NCI-H1092 (cell line): ENCODE data around the gene UBE2O.

ENCODE experiments used
- DNase-seq: peaks from one replicate; lab custom pipeline; 2025; lab: John Stamatoyannopoulos, UW

The UBE2O gene

DNA sequence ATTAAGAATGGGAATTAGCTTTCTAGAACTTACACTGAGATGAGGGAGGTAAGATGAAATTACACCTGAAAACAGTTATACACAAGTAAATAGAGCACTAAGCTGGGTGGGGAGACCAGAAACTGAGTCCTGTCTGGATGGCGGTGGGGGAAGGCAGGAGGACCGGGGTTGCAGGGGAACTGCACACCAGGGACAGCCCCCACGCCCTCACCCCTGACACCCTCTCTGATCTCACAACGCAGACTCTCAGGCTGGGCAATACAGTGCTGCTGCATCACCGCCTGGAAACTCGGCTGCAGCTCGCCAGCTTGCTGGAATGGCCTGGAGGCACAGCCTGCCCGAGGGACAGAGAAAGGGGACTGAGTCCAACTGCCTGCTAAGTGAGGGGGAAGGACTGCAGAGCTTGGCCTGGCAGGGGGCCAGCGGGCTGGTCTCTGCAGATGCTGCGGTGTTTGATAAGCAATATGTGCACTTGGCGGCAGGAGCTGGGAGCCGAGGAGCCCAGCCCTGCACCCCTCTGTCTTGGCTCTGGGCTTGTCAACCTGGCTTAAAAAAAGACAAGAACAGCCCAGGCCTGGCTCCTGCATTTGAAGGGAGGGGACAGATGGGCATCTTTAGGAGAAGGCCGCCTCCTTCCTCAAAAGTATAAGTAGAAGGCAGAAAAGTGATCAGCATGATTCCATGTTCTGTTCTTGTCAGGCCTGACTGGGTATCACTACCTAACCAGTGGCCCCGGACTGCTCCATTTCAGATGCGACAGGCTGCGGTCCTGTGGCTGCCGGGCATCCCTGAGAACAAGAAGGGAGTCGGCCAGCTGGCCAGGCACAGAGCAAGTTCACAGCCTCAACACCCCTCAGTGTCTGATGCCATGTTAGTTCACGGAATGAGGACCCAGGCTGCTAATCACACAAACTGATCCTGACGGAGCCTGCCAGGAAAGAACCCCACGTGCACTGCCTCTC, 38.3 kb downstream of the UBE2O start:
- peak; percentile 86 for DNase-seq

DNA sequence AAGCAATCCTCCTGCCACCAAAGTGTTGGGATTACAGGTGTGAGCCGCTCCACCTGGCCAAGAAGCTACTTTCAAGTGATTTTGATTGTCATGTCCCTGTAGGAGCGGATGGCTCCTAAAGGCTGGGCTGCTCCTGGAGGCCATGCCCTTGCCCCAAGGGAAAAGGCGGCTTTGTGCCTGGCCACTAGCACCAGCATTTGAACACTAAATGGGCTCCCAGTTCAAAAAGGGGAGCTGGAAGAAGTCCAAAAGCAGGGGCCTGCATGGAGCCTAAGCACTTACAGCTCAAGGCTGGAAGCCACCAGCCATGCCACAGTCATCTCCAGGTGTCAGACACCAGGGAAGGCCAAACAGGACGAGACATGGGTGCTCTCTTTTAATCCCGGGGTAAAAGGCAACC, 41.7 kb downstream of the UBE2O start:
- DNase-seq = no peak

DNA sequence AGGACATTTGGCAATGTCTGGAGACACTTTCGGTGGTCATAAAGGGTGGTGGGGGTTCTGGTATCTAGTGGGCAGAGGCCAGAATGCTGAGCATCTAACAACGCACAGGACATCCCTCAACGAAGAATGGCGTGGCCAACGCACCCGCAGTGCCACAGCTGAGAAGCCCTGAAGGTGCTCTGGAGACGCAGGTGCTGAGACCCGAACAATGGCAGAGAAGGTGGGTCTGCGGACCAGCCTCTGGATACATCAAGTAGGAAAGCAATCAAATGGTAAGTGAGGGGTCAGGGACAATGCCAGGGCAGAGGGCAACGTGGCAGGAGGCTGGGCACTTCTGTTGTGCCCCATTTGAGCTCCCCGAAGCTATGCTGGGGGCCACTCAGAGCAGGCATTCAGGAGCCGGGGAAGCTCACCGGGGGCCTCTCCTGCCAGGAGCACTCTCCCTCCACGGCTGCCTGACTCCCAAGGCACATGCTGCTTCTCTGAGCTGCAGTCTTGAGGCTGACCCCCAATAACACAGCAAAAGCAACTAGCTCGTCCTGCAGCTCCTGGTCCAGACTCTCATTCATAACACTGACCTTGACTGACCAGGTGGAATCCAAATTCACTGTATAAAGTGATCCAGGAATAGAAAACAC, 42.5 kb downstream of the UBE2O start:
- DNase-seq = no peak

DNA sequence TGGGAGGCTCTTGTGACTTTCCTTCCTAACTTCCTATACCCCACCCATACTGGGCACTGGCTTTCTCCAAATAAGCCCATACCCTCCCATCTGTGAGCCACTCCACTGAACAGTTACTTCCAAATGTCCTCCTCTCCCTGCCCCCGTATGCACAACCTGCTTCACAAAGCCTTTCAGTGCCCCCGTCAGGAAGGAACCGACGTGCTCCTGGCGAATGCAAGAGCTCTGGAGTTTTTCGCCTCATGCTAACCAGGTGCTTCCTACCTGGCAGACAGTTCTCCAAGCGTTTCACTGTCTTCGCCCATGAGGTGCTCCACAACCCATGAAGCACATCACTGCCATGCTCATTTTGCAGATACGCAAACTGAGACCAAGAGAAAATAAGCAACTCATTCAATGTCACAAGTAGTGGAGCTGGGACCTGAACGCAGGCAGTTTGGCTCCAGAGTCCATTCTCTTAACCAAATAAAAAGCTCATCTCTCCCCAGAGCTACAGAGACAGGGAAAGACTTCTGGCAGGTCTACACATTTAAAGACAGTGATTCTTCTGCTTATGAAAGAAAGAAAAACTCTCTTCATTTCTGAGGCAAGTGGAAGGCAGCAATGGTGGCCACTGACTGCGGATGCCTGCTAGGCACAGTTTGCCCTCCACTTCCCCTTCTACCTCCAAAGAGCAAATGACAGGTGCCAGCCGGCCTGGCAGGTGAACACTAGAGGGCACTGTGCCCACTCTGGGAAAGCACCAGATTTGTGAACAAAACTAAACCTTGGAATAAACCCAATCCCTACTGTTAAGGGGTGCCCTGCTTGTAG, 44.7 kb downstream of the UBE2O start:
- peak; percentile 47 for DNase-seq

DNA sequence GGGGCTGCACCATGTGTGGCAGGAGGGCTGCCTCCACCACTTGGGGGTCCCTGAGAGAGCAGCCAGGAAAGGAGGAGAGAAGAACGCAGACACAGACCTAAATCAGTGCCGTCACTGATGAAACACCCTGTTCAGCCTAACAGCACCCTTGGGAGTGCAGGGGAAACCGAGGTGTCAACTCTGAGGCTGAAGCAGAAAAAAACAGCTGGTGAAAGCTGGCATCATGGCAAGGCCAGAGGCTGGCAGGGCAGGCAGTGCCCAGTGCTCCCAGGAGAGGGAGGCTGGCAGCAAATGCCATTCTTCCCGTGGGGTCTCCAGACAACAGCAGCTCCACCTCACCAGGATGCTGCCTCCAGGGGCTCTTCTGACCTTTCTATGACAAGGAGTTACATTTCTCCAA, 45.4 kb downstream of the UBE2O start:
- DNase-seq = no peak

DNA sequence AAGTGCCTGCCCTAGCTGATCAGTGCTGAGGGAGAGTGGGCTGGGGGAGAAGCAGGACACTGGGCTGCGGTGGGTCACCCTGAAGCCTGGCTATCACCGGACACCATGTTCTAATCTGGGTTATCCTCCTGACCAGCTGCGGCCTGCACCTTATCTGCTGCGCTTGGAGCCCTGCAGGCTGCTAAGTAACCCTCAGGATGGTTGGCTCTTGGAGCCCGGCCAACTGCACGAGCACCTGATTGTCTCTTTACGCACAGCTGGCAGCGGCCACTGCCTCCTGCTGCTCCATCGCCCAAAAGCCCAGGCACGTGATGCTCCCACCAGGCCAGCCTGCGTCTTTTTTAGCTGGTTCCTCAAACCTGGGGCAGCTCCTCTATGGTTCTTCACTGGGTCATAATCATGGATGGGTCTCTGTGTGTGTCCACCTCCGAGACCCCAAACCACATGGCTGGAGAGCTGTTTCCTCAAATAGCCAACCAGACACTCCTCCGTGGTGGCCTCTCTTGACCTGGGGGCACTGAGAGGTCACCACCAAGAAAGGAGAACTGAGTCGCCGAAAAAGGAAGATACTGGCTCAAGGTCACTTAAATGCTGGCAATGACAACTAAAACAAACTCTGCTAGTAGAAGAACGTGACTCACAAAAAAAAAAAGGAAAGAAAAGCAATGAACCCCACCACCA, 46.8 kb downstream of the UBE2O start:
- peak; percentile 88 for DNase-seq

DNA sequence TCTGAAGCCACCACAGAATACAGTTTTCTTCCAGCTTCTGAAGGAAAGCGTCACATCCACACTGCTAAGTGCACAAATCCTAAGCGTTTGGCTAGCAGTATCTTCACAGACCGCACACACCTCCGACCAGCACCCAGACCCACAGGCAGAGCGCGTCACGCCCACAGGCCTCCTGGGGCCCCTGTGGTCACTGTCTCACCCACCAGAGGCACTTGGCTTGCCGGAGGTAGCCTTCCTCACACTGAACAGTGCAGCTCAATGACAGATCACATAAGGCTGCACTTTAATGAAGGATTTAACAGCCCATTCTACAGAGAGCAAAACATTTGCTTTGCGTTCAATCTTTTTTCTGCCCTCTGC, 47.4 kb downstream of the UBE2O start:
- no peak for DNase-seq

DNA sequence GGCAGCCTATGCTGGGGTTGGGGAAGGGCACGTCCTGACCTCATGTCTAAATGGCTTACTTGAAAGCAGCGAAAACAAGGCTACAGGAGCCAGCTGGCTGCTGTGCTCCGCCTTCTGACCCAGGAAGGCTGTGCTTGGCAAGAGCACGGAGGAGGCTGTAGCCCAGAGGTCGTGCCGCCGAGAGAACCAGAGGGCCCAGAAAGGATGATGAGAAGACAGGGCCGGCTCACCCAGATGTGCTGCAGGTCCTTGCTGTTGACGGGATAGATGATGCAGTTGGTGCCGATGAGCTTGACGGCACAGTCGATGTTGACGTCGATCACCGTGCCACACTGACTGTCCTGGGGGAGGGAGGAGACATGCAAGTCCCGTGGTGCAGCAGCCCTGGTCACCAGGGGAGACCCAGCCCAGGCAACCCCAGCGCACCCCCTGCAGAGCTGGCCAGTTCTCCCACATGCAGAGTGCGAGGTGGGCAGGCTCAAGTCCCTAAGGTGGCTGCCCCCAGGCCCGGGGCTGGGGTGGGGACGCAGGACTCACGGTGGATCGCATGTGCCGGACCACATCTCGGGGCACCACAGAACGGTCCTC, 47.9 kb downstream of the UBE2O start:
- no peak for DNase-seq

DNA sequence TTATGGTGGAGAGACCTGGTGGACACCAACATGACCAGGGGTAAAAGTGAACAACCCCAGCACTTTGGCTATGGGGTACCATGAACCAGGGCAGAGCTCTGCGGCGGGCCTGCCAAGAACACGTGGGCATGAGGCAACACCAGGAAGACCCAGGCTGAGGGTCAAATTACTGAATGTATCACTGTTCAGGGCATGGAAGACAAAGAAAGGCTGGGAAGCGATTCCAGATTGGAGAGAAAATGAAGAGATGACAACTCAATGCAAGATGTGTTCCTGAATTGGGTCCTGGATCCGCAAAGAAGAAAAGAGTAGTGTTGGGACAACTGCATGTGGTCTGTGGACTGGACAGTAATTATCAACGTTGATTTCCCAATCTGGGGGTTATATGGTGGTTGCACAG, 48.7 kb downstream of the UBE2O start:
- no peak for DNase-seq

DNA sequence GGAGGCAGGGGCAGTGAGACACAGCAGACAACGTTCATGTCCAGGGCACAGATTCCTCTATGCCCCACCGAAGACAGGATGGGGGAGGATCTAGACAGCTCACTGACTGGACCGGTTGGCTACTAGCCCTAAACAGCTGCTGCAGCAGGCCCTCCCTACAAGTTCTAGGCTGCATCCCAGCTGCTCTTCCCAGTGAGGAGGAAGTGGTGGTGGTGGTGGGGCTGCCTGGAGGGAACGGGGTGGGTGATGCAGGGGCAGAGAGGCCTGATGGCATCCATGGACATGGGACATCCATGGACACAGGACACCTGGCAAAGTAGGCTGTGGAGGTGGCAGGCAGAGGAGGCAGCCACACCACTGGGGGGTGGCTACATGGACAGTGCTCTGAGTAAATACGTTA, 50.2 kb downstream of the UBE2O start:
- no peak for DNase-seq

DNA sequence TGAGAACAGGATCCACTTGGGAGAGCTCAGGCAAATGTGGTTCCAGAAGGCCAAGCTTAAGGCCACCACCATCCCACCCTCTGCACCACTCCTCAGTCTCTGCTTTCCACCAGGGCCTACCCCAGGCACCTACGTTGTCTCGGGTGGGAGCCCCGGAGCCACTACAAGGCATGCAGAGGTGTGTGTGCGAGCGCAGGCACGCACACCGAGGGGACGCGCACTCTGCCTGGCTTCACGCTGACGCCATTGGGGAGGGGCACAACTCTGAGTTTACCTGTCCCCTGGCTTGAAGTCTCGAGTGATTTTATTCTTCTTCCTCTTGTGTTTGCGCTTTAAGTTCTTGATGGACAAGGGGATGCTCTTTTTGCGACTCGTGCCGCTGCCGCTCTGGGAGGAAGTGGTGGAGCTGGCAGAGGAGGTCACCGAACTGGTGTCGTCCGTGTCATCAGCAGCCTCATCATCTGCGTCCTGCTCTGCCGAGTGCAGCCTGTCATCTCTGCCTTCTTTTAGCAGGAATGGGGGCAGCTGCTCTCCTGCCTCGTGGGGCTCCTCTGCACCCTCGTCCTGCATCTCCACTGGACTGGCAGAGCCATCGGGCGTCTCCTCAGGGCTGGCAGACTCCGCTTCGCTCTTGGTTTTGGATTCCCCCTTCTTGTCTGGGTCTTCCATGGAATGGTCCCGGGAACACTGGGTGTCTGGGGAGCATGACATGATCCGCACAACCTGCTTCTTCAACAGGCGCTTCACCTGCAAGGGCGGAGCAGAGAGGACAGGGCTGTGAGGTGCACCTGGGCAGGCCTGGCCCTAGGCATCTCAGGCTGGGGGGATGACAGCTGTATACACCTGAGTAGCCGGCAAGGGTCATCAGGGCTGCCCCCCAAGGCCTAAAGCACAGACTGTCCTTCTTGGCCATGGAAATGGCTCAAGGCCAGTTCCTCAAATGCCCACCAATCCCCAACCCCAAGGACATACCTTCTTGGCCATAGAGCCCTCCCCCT, 53.5 kb downstream of the UBE2O start:
- DNase-seq = no peak

DNA sequence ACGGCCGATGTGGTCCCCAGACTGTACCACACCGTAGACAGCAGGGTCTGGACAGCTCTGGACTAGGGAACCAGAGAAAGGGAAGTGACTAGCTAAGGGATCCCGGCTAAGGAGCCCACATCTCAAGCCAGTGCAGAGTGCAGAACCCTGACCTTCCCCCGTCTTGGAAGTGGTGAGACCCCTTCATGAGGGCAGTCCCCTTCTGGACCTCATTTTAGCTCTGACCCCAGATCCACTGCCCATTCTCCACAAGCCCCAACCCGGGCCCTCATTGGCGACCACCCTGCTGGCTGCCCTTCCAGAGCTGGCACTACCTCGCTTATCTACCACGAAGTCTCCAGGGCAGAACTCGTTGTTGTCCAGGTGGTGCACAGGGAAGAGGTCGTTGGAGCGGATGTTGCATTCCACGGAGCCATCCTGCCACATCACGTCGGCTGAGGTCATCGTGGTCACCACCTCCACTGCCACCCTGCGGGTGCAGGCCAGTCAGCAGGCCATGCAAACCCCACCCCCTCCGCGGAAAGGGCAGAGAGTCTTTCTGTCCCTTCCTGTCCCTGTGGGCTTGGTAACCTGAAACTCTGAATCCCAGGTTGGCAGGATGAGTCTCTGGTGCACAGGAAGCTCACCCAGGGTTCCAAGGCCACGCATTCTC, 54.3 kb downstream of the UBE2O start:
- DNase-seq = no peak

DNA sequence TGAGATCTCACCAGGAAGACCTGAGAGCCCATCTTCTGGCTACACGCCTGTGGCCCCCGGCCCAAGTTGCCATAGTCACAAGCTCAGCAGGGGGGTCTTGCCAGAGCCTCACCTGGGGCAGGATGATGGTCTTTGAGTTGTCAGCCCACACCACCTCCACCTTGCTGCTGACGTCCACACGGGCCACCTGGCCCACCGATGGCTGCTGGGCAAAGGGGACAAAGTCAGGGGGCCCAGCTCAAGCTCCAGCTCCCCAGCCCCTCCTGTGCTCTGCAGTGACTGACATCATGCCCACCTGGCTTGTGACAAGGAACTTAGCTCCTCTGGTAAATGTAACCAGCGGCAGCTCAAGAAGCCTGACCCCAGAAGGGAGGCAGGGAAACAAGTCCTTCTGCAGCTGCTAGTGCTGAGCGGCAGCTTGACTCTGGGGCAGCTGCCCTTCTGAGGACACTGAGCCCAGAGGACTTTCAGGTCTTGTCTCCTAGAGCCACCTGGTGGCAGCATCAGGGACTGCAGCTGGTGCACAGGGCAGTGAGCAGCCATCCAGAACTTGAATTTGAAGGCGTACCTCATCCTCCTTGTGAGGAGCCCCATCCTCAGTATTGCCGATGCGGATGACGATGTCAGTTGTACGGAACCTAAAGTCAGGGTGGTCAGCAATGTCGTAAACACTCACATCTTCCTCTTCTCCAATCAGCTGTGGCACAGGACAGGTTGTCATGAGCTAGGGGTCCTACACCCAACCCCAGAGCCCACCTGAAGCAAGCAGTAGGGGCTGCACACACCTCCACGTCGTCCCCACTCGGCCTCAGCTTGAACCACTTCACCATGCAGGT, 55.0 kb downstream of the UBE2O start:
- peak; percentile 74 for DNase-seq

DNA sequence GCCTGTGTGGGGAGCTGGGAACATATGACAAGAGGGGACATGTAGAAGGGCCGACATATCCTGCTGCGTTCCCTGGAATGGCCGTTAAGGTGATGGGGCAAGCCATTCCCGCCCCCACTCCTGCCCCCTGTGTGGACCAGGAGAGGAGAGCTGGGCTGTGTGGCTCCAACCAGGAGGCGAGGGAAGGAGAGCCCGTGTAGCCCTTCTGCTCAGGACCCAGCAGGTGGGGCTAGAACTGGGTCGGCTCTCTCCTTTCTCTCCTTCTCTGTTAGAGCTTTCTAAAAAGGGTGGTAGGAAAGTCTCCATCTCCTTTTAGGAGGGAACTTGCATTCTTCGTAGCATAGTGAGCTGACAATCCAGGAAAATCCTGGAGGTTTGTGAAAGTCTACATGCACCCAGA, 55.8 kb downstream of the UBE2O start:
- no peak for DNase-seq

DNA sequence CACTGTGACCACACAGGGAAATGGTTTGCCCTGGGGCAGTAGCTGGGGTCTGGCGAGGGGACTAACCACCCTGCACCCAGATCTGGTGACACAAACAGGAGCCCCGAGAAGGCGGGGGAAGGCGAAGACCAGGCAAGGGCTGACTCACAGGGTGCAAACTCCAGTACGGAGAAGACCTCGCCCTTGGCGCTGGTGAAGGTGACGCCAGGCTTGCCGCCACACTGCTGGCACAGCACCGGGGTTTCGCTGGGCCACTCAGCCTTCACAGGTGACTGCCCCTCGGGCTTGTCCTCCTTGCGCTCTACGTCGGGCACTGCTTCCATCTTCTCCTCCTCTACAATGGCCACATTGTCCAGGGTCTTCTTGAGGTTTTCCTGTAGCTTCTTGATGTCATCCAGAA, 57.0 kb downstream of the UBE2O start:
- no peak for DNase-seq

DNA sequence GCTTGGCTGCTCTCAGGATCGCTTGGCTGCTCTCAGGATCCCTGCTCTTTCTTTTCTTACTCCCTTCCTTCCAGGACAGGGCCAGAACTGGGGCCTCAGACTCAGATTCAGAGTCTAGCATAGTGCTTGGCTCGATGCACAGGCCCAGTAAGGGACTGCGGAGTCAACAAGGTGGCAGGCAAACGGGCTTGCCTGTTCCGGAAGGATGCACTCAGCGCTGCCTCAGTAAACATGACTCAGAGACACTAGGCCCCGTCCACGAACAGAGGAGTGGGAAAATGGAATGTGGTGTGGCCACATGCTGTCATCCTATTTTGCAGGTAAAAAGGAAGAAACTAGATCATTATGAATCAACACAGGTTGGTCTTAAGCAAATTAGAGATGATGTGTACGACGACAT, 58.8 kb downstream of the UBE2O start:
- DNase-seq = no peak

DNA sequence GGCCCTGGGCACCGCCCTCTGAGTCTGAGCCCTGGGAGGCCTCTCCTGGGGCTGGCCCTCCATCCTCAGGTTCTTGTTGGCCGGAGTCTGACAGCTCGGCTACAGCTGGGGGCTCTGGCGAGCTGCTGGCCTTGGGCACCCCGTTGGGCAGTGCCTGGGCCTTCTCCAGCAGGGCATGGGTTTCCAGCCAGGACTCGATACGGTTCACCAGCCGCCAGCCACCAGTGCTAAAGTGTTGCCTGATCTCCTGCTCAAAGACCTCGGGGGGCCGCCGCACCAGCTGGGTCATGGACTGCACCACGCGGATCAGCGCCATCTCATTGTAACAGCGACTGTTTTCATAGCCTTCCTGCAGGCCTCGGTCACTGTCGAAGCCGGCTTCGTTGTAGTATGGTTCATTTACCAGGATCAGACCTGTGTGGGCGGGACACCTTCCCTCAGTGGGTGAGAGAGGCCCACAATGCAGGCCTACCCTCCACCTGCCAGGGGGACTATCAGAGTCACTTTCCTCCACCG, 61.7 kb downstream of the UBE2O start:
- no peak for DNase-seq

DNA sequence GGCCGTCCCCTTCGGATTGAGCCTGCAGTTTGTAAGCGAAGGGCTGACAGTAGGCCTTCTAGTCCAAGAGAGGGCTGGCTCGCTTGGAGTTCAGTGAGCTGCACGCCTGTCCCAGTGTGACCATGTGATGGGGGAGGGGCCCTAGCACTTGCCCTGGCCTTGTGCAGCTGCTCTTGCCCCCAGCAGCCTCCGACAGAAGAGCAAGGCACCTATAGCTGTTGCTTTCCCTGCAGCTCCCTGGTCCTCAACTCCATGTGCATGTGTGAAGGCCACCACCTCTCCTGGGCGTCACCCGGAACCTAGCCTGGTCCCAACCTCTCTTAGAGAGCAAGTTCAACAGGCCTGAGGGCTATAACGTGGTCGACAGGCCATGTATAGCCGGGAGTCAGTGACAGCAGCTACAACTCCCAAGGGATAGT, 62.9 kb downstream of the UBE2O start:
- DNase-seq = no peak
